GM12878 (cell line): ENCODE data around the gene MAEL. TPM values are rescaled to one million over a fixed set of nuclear protein-coding genes. Genes with fewer than 3 reads are reported as not detected.

Source experiments
- ATAC-seq: fragments of 200-7000 bp; cut with Tn5 transposase; 3 replicates; pipeline ENCODE4 v1.9.1; 2020; ENCODE audit warnings: mild to moderate bottlenecking, moderate library complexity
- BruUV-seq: library from RNA; stranded (reverse); fragments of 400-500 nt; replicated peaks from 2 replicates; lab custom pipeline; 2021; lab: Mats Ljungman, UMichigan
- CTCF ChIA-PET: fragments of 300-600 bp; sonication (Branson Sonifier 250); formaldehyde crosslinking; extraction: SDS; loops from one replicate; lab custom pipeline; 2021; ENCODE audit warnings: inconsistent platforms; lab: Yijun Ruan, JAX
- POLR2A ChIA-PET: fragments of 350-600 bp; formaldehyde crosslinking; extraction: SDS; loops from one replicate; lab custom pipeline; 2021; ENCODE audit warnings: inconsistent platforms; lab: Charles Lee
- RAD21 ChIA-PET: fragments of 300-600 bp; sonication (Branson Sonifier 250); formaldehyde crosslinking; loops from one replicate; lab custom pipeline; 2023; ENCODE audit warnings: antibody characterized with exemption; ENCODE audit not compliant: unreplicated experiment; lab: Charles Lee
- SMC1A ChIA-PET: fragments of 300-600 bp; sonication (Branson Sonifier 250); formaldehyde crosslinking; loops from one replicate; lab custom pipeline; 2023; ENCODE audit not compliant: unreplicated experiment, uncharacterized antibody; lab: Charles Lee
- DNase-seq: peaks from one replicate; pipeline ENCODE4 v3.0.0-alpha.2; 2011; ENCODE audit warnings: low read depth, low spot score
- FAIRE-seq: peaks from 3 replicates; lab custom pipeline; 2011; peaks lifted over from hg19 to GRCh38; lab: Jason Lieb, UNC
- H2AFZ ChIP-seq: 2 replicates; pipeline ENCODE4 v1.6.0; 2011; ENCODE audit warnings: low read depth, low read length, control low read depth; ENCODE audit not compliant: control insufficient read depth
- H3K27ac ChIP-seq: 2 replicates; pipeline ENCODE4 v1.5.1; 2011; ENCODE audit warnings: control low read depth; ENCODE audit not compliant: control insufficient read depth, insufficient read depth
- H3K27me3 ChIP-seq, 2 experiments: replicated peaks in 1 of 2; 2 replicates each; pipeline versions ENCODE4 v1.6.0 to v1.6.1; 2011; ENCODE audit warnings: low read length in 1 of 2; ENCODE audit not compliant: control insufficient read depth in 2 of 2, insufficient read depth in 2 of 2
- H3K36me3 ChIP-seq, 2 experiments: 2 replicates each; pipeline ENCODE4 v1.5.1; 2011; ENCODE audit warnings: low read length in 1 of 2; ENCODE audit not compliant: control insufficient read depth in 2 of 2, insufficient read depth in 2 of 2
- H3K4me1 ChIP-seq: 2 replicates; pipeline ENCODE4 v1.6.1; 2011; ENCODE audit warnings: mild to moderate bottlenecking, low read length, moderate library complexity, mixed read lengths; ENCODE audit not compliant: control insufficient read depth, insufficient read depth
- H3K4me2 ChIP-seq: 2 replicates; pipeline ENCODE4 v1.6.0; 2011; ENCODE audit warnings: control low read depth; ENCODE audit not compliant: control insufficient read depth, insufficient read depth
- H3K4me3 ChIP-seq: fragments of 200-600 bp; sonication (generic); 2 replicates; pipeline ENCODE4 v1.5.1; 2016
- H3K79me2 ChIP-seq: 2 replicates; pipeline ENCODE4 v1.6.0; 2011; ENCODE audit warnings: low read length; ENCODE audit not compliant: control insufficient read depth, insufficient read depth
- H3K9ac ChIP-seq: 2 replicates; pipeline ENCODE4 v1.8.0; 2011; ENCODE audit warnings: low read length, control low read depth, mixed read lengths; ENCODE audit not compliant: control insufficient read depth, insufficient read depth
- H3K9me3 ChIP-seq: replicated peaks from 3 replicates; pipeline ENCODE4 v1.5.1; 2011; ENCODE audit warnings: mild to moderate bottlenecking, low read length; ENCODE audit not compliant: control insufficient read depth, insufficient read depth
- H4K20me1 ChIP-seq: 2 replicates; pipeline ENCODE4 v1.6.0; 2011; ENCODE audit not compliant: control insufficient read depth, insufficient read depth
- BCL11A ChIP-seq: IDR thresholded peaks from 2 replicates; pipeline ENCODE4 v1.6.1; 2011; ENCODE audit warnings: low read depth, low read length
- BRCA1 ChIP-seq: IDR thresholded peaks from 2 replicates; pipeline ENCODE4 v1.6.1; 2011; ENCODE audit warnings: low read depth, low read length, improper control_type of control experiment
- CEBPZ ChIP-seq: fragments of 150-350 bp; IDR thresholded peaks from 2 replicates; pipeline ENCODE4 v1.6.1; 2016; ENCODE audit warnings: low read depth, low read length
- CREB1 ChIP-seq: IDR thresholded peaks from 2 replicates; pipeline ENCODE4 v1.6.1; 2012; ENCODE audit warnings: low read depth, mild to moderate bottlenecking, inconsistent platforms
- CREM ChIP-seq: IDR thresholded peaks from 2 replicates; pipeline ENCODE4 v1.6.1; 2014; ENCODE audit warnings: antibody characterized with exemption, low read depth
- FOXM1 ChIP-seq: IDR thresholded peaks from 2 replicates; pipeline ENCODE4 v1.6.1; 2012; ENCODE audit warnings: low read depth, mild to moderate bottlenecking, inconsistent platforms, low read length, moderate library complexity
- HDAC2 ChIP-seq: fragments of 200-600 bp; sonication (generic); IDR thresholded peaks from 2 replicates; pipeline ENCODE4 v1.6.1; 2017
- HDGF ChIP-seq: fragments of 450-650 bp; IDR thresholded peaks from 2 replicates; pipeline ENCODE4 v1.6.1; 2016; ENCODE audit warnings: antibody characterized with exemption
- IRF3 ChIP-seq: fragments of 450-650 bp; IDR thresholded peaks from 2 replicates; pipeline ENCODE4 v1.6.1; 2014; ENCODE audit warnings: mild to moderate bottlenecking
- MAX ChIP-seq: IDR thresholded peaks from 2 replicates; pipeline ENCODE4 v1.6.1; 2012; ENCODE audit warnings: low read depth, low read length, improper control_type of control experiment
- PAX5 ChIP-seq: IDR thresholded peaks from 2 replicates; pipeline ENCODE4 v1.6.1; 2011; ENCODE audit warnings: low read depth, low read length, borderline replicate concordance
- POLR2A ChIP-seq: IDR thresholded peaks from 2 replicates; pipeline ENCODE4 v1.6.1; 2011; ENCODE audit warnings: low read depth, mild to moderate bottlenecking, low read length
- POU2F2 ChIP-seq: IDR thresholded peaks from 3 replicates; pipeline ENCODE4 v1.6.1; 2011; ENCODE audit warnings: low read depth, mild to moderate bottlenecking, low read length, borderline replicate concordance
- SMARCA5 ChIP-seq: fragments of 450-650 bp; IDR thresholded peaks from 2 replicates; pipeline ENCODE4 v1.6.1; 2017; ENCODE audit warnings: mild to moderate bottlenecking
- SMC3 ChIP-seq: IDR thresholded peaks from 2 replicates; pipeline ENCODE4 v1.6.1; 2011; ENCODE audit warnings: low read length, improper control_type of control experiment, borderline replicate concordance
- SREBF2 ChIP-seq: IDR thresholded peaks from 2 replicates; pipeline ENCODE4 v1.6.1; 2012; ENCODE audit warnings: mild to moderate bottlenecking, low read length
- ZBTB11 ChIP-seq: fragments of 450-650 bp; formaldehyde crosslinking; IDR thresholded peaks from 2 replicates; pipeline ENCODE4 v1.5.0; 2022; ENCODE audit warnings: mild to moderate bottlenecking, missing genetic modification characterization
- ZNF24 ChIP-seq: fragments of 450-650 bp; IDR thresholded peaks from 2 replicates; pipeline ENCODE4 v1.6.1; 2017; ENCODE audit warnings: antibody characterized with exemption, mild to moderate bottlenecking
- ZSCAN29 ChIP-seq: fragments of 450-650 bp; IDR thresholded peaks from 2 replicates; pipeline ENCODE4 v1.6.1; 2017; ENCODE audit warnings: mild to moderate bottlenecking, moderate library complexity
- whole genome bisulfite sequencing: methylation state at CpG from one replicate; pipeline ENCODE4 v1.1.6; 2016; ENCODE audit warnings: low lambda C conversion rate; ENCODE audit not compliant: insufficient replicate concordance, insufficient coverage; ENCODE audit errors: missing lambda C conversion rate; 5-methylcytosine and 5-hydroxymethylcytosine counted together
- in situ Hi-C: fragments of 300-500 bp; cut with MboI; formaldehyde crosslinking; loops from 9 replicates; pipeline ENCODE4 v1.14.3; 2018; ENCODE audit warnings: mixed read lengths
- intact Hi-C: fragments of 100-400 bp; cut with micrococcal nuclease; formaldehyde crosslinking; loops from one replicate; pipeline ENCODE4 v1.14.2; 2022; ENCODE audit not compliant: unreplicated experiment
- polyA plus RNA-seq, 11 experiments: library from polyadenylated mRNA; depleted of rRNA in 4 of 11; unstranded in 6 of 11; stranded (reverse) in 5 of 11; fragments of >200 nt; fragmentation: Nextera tagmentation in 4 of 11; fragmentation: Illumina TruSeq in 1 of 11; extraction: Ambion mirVana in 4 of 11; extraction: Trizol in 1 of 11; gene quantifications; 1 replicate in 1 of 11; 2 replicates in 10 of 11; pipeline versions ENCODE4 v1.2.1 to v1.2.3, GENCODE V29; 2011 to 2016; ENCODE audit warnings: inconsistent platforms in 2 of 11, missing spikeins in 2 of 11, low read depth in 1 of 11
- total RNA-seq, 4 experiments: library from RNA; depleted of rRNA in 3 of 4; stranded (reverse); fragments of >200 nt in 3 of 4; fragmentation: Illumina TruSeq in 1 of 4; extraction: Trizol in 1 of 4; gene quantifications; 2 replicates each; pipeline versions ENCODE4 v1.2.1 to v1.2.3, GENCODE V29; 2013 to 2021

Gene MAEL
- total and polyA plus RNA-seq, 10 of the 15 experiments (the other 5 are each of a cell fraction or from before 2014, with no cell fraction given), result 0.10 to 0.43 (median 0.24) TPM; not detected in 2

GRCh38 chr1:166980818-166981217 lies 8.3 kb upstream of the MAEL start (continued):
- no peak for TF ChIP-seq CEBPZ
- no peak for TF ChIP-seq POLR2A

- in situ Hi-C loops, result no loop called here
- no peak for DNase-seq
- no peaks in the 10 kb centered on the region for H3K36me3 ChIP-seq
- ChIA-PET CTCF (interaction anchor here (0.8 to 1.1 kb wide), 2 partner anchors 12 to 71 kb away, joined by 3 to 4 read pairs; no protein-coding TSS in a partner anchor), SMC1A (no interaction called here), RAD21 (no interaction called here), POLR2A (no interaction called here)
- FAIRE-seq, result no peak
- no peak overlapping the region for H3K4me3 ChIP-seq
- H3K27me3 ChIP-seq, result no peaks in the 10 kb centered on the region; a peak in 2 of 4 replicates
- no peaks in the 10 kb centered on the region for H4K20me1 ChIP-seq
- intact Hi-C loops, result no loop called here
- H3K9me3 ChIP-seq, result no peaks in the 10 kb centered on the region
- no peaks in the 10 kb centered on the region for H3K79me2 ChIP-seq
- peaks cover 10% of the 10 kb centered on the region for H3K4me1 ChIP-seq
- H3K9ac ChIP-seq, result no peak overlapping the region
- H3K4me2 ChIP-seq, result no peak overlapping the region
- no peak overlapping the region for H2AFZ ChIP-seq
- no peak overlapping the region for H3K27ac ChIP-seq
- WGBS, result 69% methylated on average over 1 of the region's 1 CpG
- ATAC-seq, result no peak
- no TSS peak for BruUV-seq
- TF ChIP-seq CREM (no peak), IRF3 (no peak), FOXM1 (no peak), ZNF24 (no peak), SMC3 (no peak), SMARCA5 (no peak), POU2F2 (no peak), SREBF2 (no peak), BCL11A (no peak), PAX5 (no peak), BRCA1 (no peak), HDAC2 (no peak), MAX (no peak), CREB1 (no peak), ZSCAN29 (no peak), HDGF (no peak), ZBTB11 (CRISPR knock-in tag) (no peak)
Measured at GRCh38 chr1:166981589-166981988, 7.5 kb upstream of the MAEL start.
